ENCODE data around the gene F13A1.
"Not testable (repeated sequence)": the region's sequence is repeated elsewhere in the genome, so short reads cannot be mapped to it uniquely, and the experiment has no call there.

DNA sequence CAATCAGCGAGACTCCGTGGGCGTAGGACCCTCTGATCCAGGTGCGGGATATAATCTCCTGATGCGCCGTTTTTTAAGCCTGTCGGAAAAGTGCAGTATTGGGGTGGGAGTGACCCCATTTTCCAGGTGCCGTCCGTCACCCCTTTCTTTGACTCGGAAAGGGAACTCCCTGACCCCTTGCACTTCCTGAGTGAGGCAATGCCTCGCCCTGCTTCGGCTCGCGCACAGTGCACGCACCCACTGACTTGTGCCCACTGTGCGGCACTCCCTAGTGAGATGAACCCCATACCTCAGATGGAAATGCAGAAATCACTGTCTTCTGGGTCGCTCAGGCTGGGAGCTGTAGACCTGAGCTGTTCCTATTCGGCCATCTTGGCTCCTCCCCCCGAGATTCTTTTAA lies 20.1 kb downstream of the F13A1 start:
- not testable (repeated sequence) for TF ChIP-seq POLR2A (IDR thresholded peaks at IDR 0.05)
- TF ChIP-seq, protein P1, sequence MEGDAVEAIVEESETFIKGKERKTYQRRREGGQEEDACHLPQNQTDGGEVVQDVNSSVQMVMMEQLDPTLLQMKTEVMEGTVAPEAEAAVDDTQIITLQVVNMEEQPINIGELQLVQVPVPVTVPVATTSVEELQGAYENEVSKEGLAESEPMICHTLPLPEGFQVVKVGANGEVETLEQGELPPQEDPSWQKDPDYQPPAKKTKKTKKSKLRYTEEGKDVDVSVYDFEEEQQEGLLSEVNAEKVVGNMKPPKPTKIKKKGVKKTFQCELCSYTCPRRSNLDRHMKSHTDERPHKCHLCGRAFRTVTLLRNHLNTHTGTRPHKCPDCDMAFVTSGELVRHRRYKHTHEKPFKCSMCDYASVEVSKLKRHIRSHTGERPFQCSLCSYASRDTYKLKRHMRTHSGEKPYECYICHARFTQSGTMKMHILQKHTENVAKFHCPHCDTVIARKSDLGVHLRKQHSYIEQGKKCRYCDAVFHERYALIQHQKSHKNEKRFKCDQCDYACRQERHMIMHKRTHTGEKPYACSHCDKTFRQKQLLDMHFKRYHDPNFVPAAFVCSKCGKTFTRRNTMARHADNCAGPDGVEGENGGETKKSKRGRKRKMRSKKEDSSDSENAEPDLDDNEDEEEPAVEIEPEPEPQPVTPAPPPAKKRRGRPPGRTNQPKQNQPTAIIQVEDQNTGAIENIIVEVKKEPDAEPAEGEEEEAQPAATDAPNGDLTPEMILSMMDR (IDR thresholded peaks at IDR 0.05), result not testable (repeated sequence)
